Measurements from ENCODE around the gene TNIK.

- TF ChIP-seq CTCF (IDR thresholded peaks at IDR 0.05; ENCODE audit: poor library complexity), result no peak
- no peak for TF ChIP-seq EZH2 (IDR thresholded peaks at IDR 0.05; ENCODE audit: borderline replicate concordance)
These were observed 267.9 kb downstream of the TNIK start for GRCh38 chr3:171192176-171192854.

Data from hepatocyte (in vitro differentiated cells).